BLaER1 (cell line): ENCODE measurements around the gene MTHFSD.

ENCODE experiments used
- H3K27ac ChIP-seq: shearing (Covaris generic); formaldehyde crosslinking; 2 replicates; pipeline ENCODE4 v1.8.1; 2022
- H3K27me3 ChIP-seq: shearing (Covaris generic); formaldehyde crosslinking; 2 replicates; pipeline ENCODE4 v1.8.1; 2022
- H3K36me3 ChIP-seq: shearing (Covaris generic); formaldehyde crosslinking; 2 replicates; pipeline ENCODE4 v1.8.1; 2022
- H3K4me1 ChIP-seq: shearing (Covaris generic); formaldehyde crosslinking; 2 replicates; pipeline ENCODE4 v1.8.1; 2022
- H3K4me2 ChIP-seq: shearing (Covaris generic); formaldehyde crosslinking; 2 replicates; pipeline ENCODE4 v1.8.1; 2022
- H3K4me3 ChIP-seq: shearing (Covaris generic); formaldehyde crosslinking; 2 replicates; pipeline ENCODE4 v1.8.1; 2022
- H3K9ac ChIP-seq: shearing (Covaris generic); formaldehyde crosslinking; 2 replicates; pipeline ENCODE4 v1.8.1; 2022
- H3K9me3 ChIP-seq: shearing (Covaris generic); formaldehyde crosslinking; 2 replicates; pipeline ENCODE4 v1.8.1; 2022
- H4K20me1 ChIP-seq: shearing (Covaris generic); formaldehyde crosslinking; 2 replicates; pipeline ENCODE4 v1.8.1; 2022
- Cebpa-rat ChIP-seq: shearing (Covaris generic); IDR thresholded peaks from 2 replicates; pipeline ENCODE4 v1.8.1; 2022

MTHFSD gene

DNA sequence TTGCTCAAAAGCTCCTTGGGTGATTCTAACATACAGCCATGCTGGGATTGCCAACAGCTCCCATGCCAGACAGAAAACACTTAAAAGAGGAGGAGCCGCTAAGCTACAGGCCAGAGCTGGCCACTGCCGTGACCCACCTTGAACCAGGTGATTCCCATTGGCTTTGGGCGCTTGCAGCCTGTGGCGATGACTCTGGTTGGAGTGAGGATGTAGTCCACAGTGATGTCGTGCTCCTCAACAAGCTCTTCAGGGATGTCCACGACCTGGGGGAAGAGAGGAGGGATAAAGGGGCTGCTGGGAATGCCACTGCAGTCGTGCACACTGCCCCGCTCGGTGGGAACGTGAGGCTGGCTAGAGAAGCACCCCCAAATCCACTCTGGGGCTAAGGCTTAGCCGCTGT is 13.5 kb downstream of the MTHFSD start:
- H3K4me1 ChIP-seq: peaks cover 26% of the 10 kb centered on the region
- 0 out of 2 replicates have a peak, but pooled peaks cover 7% of the 10 kb centered on the region for H4K20me1 ChIP-seq
- no peaks in the 10 kb centered on the region for H3K9me3 ChIP-seq
- no peak overlapping the region for H3K4me2 ChIP-seq
- H3K36me3 ChIP-seq: peaks cover 80% of the 10 kb centered on the region
- H3K27me3 ChIP-seq: no peaks in the 10 kb centered on the region
- no peak overlapping the region for H3K4me3 ChIP-seq
- H3K27ac ChIP-seq: no peak overlapping the region
- no peak overlapping the region for H3K9ac ChIP-seq
- TF ChIP-seq Cebpa-rat: no peak

- H4K20me1 ChIP-seq: 0 out of 2 replicates have a peak, but pooled peaks cover 7% of the 10 kb centered on the region
- H3K36me3 ChIP-seq: peaks cover 80% of the 10 kb centered on the region
- H3K9ac ChIP-seq: no peak overlapping the region
- peaks cover 26% of the 10 kb centered on the region for H3K4me1 ChIP-seq
- H3K9me3 ChIP-seq: no peaks in the 10 kb centered on the region
- H3K4me3 ChIP-seq: no peak overlapping the region
- no peak overlapping the region for H3K4me2 ChIP-seq
- no peak for TF ChIP-seq Cebpa-rat
- no peaks in the 10 kb centered on the region for H3K27me3 ChIP-seq
- H3K27ac ChIP-seq: no peak overlapping the region
Measured at GRCh38 chr16:86540894-86541293, 14.1 kb downstream of the MTHFSD start.

- no peaks in the 10 kb centered on the region for H3K9me3 ChIP-seq
- H3K4me2 ChIP-seq: no peak overlapping the region
- no peaks in the 10 kb centered on the region for H3K27me3 ChIP-seq
- peaks cover 78% of the 10 kb centered on the region for H3K36me3 ChIP-seq
- no peak overlapping the region for H3K9ac ChIP-seq
- H3K4me3 ChIP-seq: no peak overlapping the region
- TF ChIP-seq Cebpa-rat: no peak
- 0 out of 2 replicates have a peak, but pooled peaks cover under 1% of the 10 kb centered on the region for H4K20me1 ChIP-seq
- H3K27ac ChIP-seq: no peak overlapping the region
- peaks cover 15% of the 10 kb centered on the region for H3K4me1 ChIP-seq
Measured at GRCh38 chr16:86538196-86538780, 16.7 kb downstream of the MTHFSD start.

- Histone ChIP-seq H3K27ac (no peak overlapping the region), H3K36me3 (peaks cover 86% of the 10 kb centered on the region), H3K27me3 (no peaks in the 10 kb centered on the region), H4K20me1 (no peaks in the 10 kb centered on the region), H3K4me2 (no peak overlapping the region), H3K9me3 (no peaks in the 10 kb centered on the region), H3K4me3 (no peak overlapping the region), H3K9ac (no peak overlapping the region), H3K4me1 (peaks cover 7% of the 10 kb centered on the region)
- TF ChIP-seq Cebpa-rat: no peak
Measured at GRCh38 chr16:86537486-86537885, 17.5 kb downstream of the MTHFSD start.

DNA sequence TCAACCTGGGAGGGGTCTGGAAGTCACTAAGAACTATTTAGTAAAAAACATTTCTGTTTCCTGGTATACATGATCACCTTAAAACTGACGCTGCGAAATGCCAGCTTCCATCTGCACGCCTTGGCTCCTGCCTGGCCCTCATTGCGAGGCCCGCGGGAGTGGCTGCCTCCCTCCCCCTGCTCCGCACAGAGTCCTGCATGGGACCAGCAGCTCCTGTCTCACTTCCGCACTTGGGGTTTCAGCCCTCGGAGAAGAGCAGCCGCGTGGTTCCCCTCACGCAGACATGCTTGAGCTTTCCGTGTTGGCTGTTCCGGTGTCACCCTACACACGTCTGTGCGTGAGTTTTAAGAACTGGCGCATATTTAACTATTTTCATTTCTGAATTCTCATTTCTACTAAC is 18.4 kb downstream of the MTHFSD start:
- no peaks in the 10 kb centered on the region for H3K27me3 ChIP-seq
- H3K27ac ChIP-seq: no peak overlapping the region
- peaks cover 88% of the 10 kb centered on the region for H3K36me3 ChIP-seq
- no peak overlapping the region for H3K4me2 ChIP-seq
- H3K4me1 ChIP-seq: no peaks in the 10 kb centered on the region
- no peaks in the 10 kb centered on the region for H3K9me3 ChIP-seq
- no peak for TF ChIP-seq Cebpa-rat
- H3K4me3 ChIP-seq: no peak overlapping the region
- no peaks in the 10 kb centered on the region for H4K20me1 ChIP-seq
- no peak overlapping the region for H3K9ac ChIP-seq

DNA sequence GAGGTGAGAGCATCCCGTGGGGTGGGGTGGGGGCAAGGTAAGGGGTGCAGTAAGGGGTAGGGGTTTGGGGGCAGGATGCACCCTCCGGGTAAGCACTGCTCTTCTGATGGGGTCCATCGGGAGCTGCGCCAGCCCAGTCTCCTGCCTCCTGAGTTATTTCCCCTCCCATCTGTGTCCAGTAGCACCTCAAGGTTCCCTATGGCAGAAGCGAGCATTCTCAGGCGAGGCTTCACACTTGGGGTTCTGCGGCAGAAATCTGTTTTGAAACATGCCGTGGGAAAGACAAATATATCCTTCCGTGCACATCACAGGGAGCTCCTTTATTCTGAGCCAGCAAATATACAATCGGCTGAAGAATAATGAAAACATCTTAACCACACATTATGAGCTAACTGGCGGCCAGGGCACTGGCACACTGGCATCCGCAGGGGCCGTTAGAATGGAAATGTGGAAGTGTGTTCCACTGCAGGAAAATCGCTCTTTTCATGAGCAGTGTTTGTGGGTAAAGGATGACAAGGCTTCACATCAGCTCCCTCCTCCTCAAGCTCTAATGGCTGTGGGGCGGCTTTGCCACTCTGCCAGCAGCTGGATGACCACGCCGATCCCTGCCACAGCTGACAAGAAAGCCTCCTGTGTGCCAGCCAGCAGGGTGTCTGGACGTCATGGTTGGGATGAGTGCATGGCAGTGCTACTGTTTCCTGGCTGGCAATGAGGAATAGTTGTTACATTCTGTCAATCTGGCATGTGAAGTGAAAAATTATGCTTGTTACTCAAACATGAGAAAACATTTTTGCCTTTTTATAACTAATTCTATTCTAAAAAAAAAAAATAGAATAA is 20.0 kb downstream of the MTHFSD start:
- Histone ChIP-seq H3K4me1 (no peaks in the 10 kb centered on the region), H3K9me3 (no peaks in the 10 kb centered on the region), H3K4me2 (no peak overlapping the region), H3K27me3 (no peaks in the 10 kb centered on the region), H4K20me1 (no peaks in the 10 kb centered on the region), H3K9ac (no peak overlapping the region), H3K27ac (no peak overlapping the region), H3K4me3 (no peak overlapping the region), H3K36me3 (peaks cover 79% of the 10 kb centered on the region)
- TF ChIP-seq Cebpa-rat: no peak

DNA sequence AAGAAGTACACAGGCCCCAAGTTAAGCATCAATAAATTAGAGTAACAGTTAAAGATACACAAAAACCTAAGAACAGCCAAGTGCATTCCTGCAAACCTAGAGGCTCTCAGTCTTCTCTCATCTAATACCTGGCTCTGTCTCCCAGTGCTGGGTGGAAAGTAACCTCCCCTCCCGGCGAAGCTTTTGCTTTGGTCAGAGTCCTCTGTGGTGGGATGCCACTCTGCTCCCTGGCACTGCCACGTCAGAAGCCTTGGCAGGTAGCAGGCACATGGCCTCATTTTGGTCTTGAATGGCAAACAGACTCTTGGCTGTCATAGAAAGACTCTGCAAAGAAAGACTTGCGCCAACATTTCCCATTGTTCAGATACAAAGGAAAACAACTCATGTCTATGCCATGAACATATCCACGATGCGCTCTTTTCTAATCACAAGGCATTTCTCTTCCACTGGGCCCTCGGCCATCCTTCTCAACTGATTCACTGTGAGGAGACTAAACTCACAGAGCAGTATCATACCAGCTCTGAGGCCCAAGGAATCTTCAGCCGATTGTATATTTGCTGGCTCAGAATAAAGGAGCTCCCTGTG is 21.2 kb downstream of the MTHFSD start:
- H3K27me3 ChIP-seq: no peaks in the 10 kb centered on the region
- H3K4me1 ChIP-seq: no peaks in the 10 kb centered on the region
- H3K9me3 ChIP-seq: no peaks in the 10 kb centered on the region
- no peak overlapping the region for H3K9ac ChIP-seq
- H3K4me3 ChIP-seq: no peak overlapping the region
- no peak overlapping the region for H3K4me2 ChIP-seq
- H3K27ac ChIP-seq: no peak overlapping the region
- no peaks in the 10 kb centered on the region for H4K20me1 ChIP-seq
- TF ChIP-seq Cebpa-rat: no peak
- peaks cover 72% of the 10 kb centered on the region for H3K36me3 ChIP-seq

DNA sequence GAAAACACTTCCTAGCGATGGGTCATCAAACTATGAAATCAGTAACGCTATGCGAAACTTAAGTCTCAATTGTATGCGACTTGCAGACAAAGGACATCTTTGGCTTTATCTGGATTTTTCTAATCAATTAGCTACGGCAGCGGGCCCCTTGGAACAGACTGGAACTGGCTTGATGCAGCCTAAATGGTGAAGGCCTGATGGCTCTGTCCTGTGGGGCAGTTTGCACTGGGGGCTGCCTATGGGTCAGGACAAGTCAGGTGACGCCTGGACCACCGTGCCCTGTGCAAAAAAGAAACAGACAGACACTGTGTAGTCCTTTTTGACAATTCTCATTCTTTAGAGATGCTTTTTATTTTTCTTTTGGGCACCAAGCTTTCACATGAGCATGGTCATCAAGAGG is 22.0 kb downstream of the MTHFSD start:
- H3K4me1 ChIP-seq: peaks cover 5% of the 10 kb centered on the region
- no peak overlapping the region for H3K4me2 ChIP-seq
- no peaks in the 10 kb centered on the region for H4K20me1 ChIP-seq
- TF ChIP-seq Cebpa-rat: no peak
- H3K4me3 ChIP-seq: no peak overlapping the region
- H3K9ac ChIP-seq: no peak overlapping the region
- H3K27ac ChIP-seq: no peak overlapping the region
- H3K27me3 ChIP-seq: no peaks in the 10 kb centered on the region
- no peaks in the 10 kb centered on the region for H3K9me3 ChIP-seq
- H3K36me3 ChIP-seq: peaks cover 68% of the 10 kb centered on the region

- Histone ChIP-seq H3K27me3 (no peaks in the 10 kb centered on the region), H3K4me1 (peaks cover 11% of the 10 kb centered on the region), H3K9me3 (no peaks in the 10 kb centered on the region), H3K27ac (no peak overlapping the region), H3K9ac (no peak overlapping the region), H3K36me3 (peaks cover 62% of the 10 kb centered on the region), H3K4me3 (no peak overlapping the region), H4K20me1 (no peaks in the 10 kb centered on the region), H3K4me2 (no peak overlapping the region)
- no peak for TF ChIP-seq Cebpa-rat
Measured at GRCh38 chr16:86532526-86532815, 22.6 kb downstream of the MTHFSD start.
